GM18499 (cell line): ENCODE data around the gene PDE7B.

Experiments
- ATAC-seq: cut with Tn5 transposase; IDR thresholded peaks from one replicate; pipeline ENCODE4 v1.9.1; 2021; ENCODE audit warnings: moderate number of reproducible peaks; ENCODE audit not compliant: insufficient read depth, unreplicated experiment

PDE7B gene

GRCh38 chr6:136016228-136017225 is 165.0 kb downstream of the PDE7B start:
- ATAC-seq, result no peak

GRCh38 chr6:136020691-136021090 is 169.2 kb downstream of the PDE7B start:
- no peak for ATAC-seq

DNA sequence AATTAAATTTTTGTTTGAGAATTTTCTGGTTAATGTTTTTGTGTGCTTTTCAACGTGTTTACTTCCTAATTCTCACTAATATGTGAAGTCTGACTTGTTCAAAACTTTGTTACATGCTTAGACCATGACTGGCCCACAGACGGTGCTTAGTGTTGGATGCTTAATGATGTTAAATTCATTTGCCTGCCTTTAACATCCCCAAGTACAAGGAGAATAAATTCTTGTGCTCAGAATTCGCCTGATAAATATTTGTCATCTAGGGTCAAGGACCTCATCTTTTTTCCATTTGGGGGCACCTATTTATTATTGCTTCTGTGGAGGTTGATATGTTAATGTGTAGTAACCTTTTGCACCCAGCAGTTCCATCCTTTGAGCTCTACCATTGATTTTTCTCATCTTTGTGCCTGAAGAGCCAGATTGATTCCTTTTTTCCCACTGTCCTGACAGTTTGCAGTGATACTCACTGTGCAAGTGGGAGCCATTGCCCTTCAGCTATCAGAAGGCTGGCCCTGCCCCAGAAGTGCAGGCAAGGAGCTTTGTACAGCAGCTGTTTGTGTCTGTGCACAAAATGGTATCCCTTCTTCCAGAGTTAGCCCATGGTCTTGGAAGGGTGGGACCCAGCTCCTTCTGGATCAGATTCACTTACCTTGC is 170.8 kb downstream of the PDE7B start:
- no peak for ATAC-seq

GRCh38 chr6:136024711-136025110 is 173.2 kb downstream of the PDE7B start:
- no peak for ATAC-seq

- ATAC-seq, result no peak
Observed at GRCh38 chr6:136025736-136026135, 174.2 kb downstream of the PDE7B start.

DNA sequence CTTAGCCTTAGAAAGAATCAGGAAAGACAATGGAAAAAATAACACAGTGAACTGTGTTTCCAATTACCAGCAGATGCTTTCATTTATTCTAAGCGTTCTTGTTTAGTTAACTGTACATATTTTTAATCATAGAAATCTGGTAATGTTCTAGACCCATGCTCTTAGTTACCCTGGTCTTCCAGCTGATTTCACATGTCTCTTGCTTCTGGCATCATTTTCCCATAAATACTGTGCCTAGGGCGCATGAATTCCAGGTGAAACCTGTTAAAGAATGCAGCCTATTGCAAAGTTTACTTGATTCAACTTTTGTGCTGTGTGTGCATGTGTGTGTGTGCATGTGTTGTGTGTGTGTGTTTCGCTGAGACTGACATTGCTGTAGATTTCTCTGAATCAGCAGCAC is 178.6 kb downstream of the PDE7B start:
- ATAC-seq, result no peak

DNA sequence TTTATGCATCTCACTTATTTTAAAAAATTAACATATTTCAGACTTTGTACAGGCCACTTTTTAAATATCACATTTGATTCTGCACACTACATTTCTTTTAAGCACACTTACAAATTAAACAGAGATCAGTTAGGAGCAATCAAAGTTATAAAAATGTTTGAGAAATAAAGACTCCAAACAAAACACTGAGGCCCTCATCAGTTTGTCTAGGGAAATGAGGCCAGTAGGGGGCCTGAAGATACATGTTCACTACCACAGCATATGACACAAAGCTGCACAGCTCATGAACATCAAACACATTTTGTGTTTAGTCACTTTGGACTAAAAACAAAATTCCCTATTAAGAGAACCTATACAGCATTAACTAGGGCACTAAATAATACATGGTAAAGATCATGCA is 180.5 kb downstream of the PDE7B start:
- ATAC-seq, result no peak

DNA sequence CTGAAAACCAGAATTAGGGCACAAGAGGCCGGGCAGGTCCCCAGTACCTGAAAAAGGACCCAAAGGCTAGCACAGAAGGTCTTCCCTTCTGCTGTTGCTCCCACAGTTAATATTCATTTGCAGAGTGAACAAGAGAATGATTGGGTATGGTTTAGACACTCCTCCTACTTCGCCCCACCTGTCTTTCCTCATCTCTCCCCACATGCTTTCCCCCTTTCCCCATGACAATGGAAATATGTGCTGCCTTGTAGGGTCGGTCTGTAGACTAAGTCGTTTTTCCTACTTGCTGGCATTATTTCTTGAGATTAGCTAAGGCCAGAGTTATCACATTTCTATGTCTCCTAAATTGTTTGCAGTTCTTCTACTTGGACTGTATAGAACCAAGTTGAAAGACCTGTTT is 181.9 kb downstream of the PDE7B start:
- no peak for ATAC-seq

- ATAC-seq, result no peak
Observed at GRCh38 chr6:136034422-136034821, 182.9 kb downstream of the PDE7B start.

- ATAC-seq, result no peak
Observed at GRCh38 chr6:136035378-136036070, 184.0 kb downstream of the PDE7B start.

DNA sequence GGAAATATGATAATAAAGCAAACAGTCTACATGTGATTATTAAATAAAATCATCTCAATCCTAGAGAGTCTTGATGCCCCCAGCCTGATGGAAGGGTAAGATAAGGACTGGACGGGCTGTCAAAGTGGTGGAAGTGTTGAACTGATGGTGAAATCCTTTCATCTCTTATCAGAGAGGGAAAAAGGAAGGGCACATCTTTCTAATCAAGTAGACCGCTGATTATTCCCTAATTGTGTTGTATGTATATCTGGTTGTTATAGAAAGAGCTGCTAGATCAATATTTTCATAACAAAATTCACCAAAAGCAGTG is 184.5 kb downstream of the PDE7B start:
- no peak for ATAC-seq

DNA sequence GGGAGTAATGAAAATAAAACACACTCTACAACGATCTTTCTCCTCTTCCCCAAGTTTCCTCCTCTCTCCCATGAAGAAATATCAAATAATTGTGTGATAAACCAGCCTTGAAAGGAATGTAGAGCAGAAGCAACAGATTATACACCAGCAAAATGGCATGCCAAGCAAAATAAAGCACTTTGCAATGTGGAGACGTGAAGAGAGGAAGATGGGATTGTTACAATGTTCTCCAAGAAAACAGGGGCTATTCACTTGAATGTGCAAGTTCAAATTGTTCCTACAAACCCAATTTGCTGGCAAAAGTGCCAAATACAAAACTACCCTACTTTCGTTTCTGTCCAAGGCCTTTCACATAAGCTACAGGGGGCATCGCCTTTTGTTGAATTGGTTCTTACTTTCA is 185.1 kb downstream of the PDE7B start:
- no peak for ATAC-seq

GRCh38 chr6:136037242-136037875 is 185.9 kb downstream of the PDE7B start:
- ATAC-seq, result no peak

- ATAC-seq, result no peak
Observed at GRCh38 chr6:136037876-136038460, 186.5 kb downstream of the PDE7B start.

DNA sequence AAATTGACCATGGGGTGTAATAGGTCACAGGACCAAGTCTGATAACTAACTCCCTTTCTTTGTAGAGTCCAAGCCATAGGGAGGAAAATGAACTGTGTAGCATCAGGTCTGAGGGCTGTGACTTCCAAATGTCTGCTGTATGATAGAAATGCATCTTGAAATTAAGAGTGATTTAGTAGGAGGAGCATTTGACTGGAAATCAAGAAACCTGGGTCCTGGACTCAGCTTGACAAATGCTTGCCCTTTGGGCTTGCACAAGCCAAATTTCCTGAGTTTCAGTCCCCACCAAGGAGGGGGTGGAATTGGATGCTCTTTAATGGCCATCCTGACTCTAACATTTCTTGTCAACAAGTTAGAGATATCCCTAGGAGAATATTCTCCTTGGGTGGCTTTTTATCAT is 187.0 kb downstream of the PDE7B start:
- ATAC-seq, result no peak

GRCh38 chr6:136039185-136039584 is 187.7 kb downstream of the PDE7B start:
- no peak for ATAC-seq

GRCh38 chr6:136050475-136050874 is 199.0 kb downstream of the PDE7B start:
- no peak for ATAC-seq

DNA sequence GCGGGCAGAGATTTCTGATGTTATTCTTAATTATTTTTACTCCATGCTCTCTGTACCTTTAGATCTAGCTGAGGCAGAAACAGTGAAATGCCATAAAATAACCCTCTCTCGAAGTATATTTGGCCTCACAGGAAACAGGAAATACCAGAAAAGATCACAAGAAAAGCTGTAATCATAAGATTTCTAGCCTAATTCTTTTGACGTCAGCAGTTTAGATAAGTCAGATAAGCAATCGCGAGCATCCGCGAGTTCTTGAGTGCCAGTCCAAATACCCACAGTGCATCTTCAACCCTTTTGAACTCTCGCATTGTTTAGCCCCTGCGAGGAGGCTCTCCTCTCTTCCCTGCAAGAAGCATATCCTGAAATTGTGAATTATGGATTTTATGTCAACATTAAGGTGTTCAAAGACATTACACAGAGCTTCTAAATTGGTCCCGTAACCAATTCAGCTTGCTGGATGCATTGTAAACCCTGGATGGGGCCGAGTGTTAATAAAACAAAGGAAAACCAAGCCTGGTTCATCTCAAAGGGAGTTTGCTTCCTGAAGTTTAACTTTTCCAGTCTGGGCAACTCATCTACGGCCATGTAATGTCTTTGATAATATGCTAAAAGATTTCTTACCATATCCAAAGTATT is 199.8 kb downstream of the PDE7B start:
- ATAC-seq, result no peak

DNA sequence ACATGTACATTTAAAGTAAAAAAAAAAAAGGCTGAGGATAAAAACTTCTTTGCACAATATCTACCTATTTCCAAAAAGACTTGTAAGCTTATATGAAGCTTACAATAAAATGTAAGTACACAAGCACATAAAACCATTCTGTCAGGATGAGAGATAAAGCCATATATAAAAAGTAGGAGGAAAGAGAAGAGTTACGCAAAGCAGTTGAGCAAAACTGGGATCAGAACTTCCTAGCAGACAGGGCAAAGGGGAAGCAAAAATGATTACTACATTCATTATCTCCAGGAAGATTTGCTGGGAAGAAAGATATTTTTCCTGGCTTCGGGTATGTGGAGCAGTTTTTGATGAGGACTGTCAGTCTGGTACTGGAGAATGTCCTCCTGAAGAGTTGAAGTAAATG is 200.5 kb downstream of the PDE7B start:
- ATAC-seq, result no peak

- no peak for ATAC-seq
Observed at GRCh38 chr6:136058852-136059251, 207.4 kb downstream of the PDE7B start.
